HAP-1 (cell line): ENCODE data around the gene UMPS.
A peak's percentile ranks its signal among the peaks of the same experiment; 100 is the strongest.
"Not testable (repeated sequence)": the region's sequence is repeated elsewhere in the genome, so short reads cannot be mapped to it uniquely, and the experiment has no call there.

Source experiments
- DNase-seq, 2 experiments: peaks; one replicate each; pipeline ENCODE4 v3.0.0-alpha.2; 2016 to 2020; ENCODE audit warnings: low spot score in 2 of 2
- H3K27me3 ChIP-seq: fragments of 250-450 bp; sonication (Bioruptor Pico); 2 replicates; pipeline ENCODE4 v1.5.1; 2020; ENCODE audit warnings: low read depth, mild to moderate bottlenecking, moderate library complexity
- H3K36me3 ChIP-seq: fragments of 250-450 bp; sonication (Bioruptor Pico); replicated peaks from 2 replicates; pipeline ENCODE4 v1.5.1; 2020; ENCODE audit warnings: mild to moderate bottlenecking
- H3K4me1 ChIP-seq: fragments of 250-450 bp; sonication (Bioruptor Pico); 2 replicates; pipeline ENCODE4 v1.5.1; 2020; ENCODE audit warnings: mild to moderate bottlenecking
- H3K4me3 ChIP-seq: fragments of 250-450 bp; sonication (Bioruptor Pico); 2 replicates; pipeline ENCODE4 v1.5.1; 2020; ENCODE audit warnings: mild to moderate bottlenecking, moderate library complexity
- H3K9me3 ChIP-seq: fragments of 250-450 bp; sonication (Bioruptor Pico); 2 replicates; pipeline ENCODE4 v1.5.1; 2020; ENCODE audit warnings: mild to moderate bottlenecking, moderate library complexity
- in situ Hi-C: fragments of 300-500 bp; cut with MboI; formaldehyde crosslinking; loops from 3 replicates; pipeline ENCODE4 v1.14.3; 2020; ENCODE audit warnings: low sequenced_read_pairs, inconsistent platforms, mixed read lengths

The UMPS gene

GRCh38 chr3:124741027-124741426 lies 10.8 kb downstream of the UMPS start:
- Histone ChIP-seq H3K4me3 (no peak overlapping the region), H3K4me1 (no peaks in the 10 kb centered on the region), H3K36me3 (peaks cover 87% of the 10 kb centered on the region), H3K9me3 (no peaks in the 10 kb centered on the region), H3K27me3 (no peaks in the 10 kb centered on the region)
- in situ Hi-C loops = no loop called here
- DNase-seq = no peak

GRCh38 chr3:124745756-124746155 lies 15.5 kb downstream of the UMPS start:
- Histone ChIP-seq H3K4me1 (peaks cover 5% of the 10 kb centered on the region), H3K4me3 (no peak overlapping the region), H3K9me3 (no peaks in the 10 kb centered on the region), H3K36me3 (peaks cover 55% of the 10 kb centered on the region), H3K27me3 (no peaks in the 10 kb centered on the region)
- no peak for DNase-seq
- in situ Hi-C loops = no loop called here

- Histone ChIP-seq H3K4me3 (no peak overlapping the region), H3K4me1 (peaks cover 14% of the 10 kb centered on the region), H3K9me3 (no peaks in the 10 kb centered on the region), H3K36me3 (peaks cover 39% of the 10 kb centered on the region), H3K27me3 (no peaks in the 10 kb centered on the region)
- DNase-seq = no peak
- in situ Hi-C loops = no loop called here
Measured at GRCh38 chr3:124747111-124747981, 17.1 kb downstream of the UMPS start.

- Histone ChIP-seq H3K27me3 (no peaks in the 10 kb centered on the region), H3K36me3 (peaks cover 33% of the 10 kb centered on the region), H3K4me1 (peaks cover 16% of the 10 kb centered on the region), H3K4me3 (no peak overlapping the region), H3K9me3 (no peaks in the 10 kb centered on the region)
- no peak for DNase-seq
- in situ Hi-C loops = no loop called here
Measured at GRCh38 chr3:124748560-124749198, 18.4 kb downstream of the UMPS start.

- peaks cover 21% of the 10 kb centered on the region for H3K36me3 ChIP-seq
- in situ Hi-C loops, H3K4me3 ChIP-seq, DNase-seq, H3K27me3 ChIP-seq, H3K9me3 ChIP-seq: not testable (repeated sequence)
- peaks cover 16% of the 10 kb centered on the region for H3K4me1 ChIP-seq
Measured at GRCh38 chr3:124749877-124750276, 19.6 kb downstream of the UMPS start.

GRCh38 chr3:124751501-124751900 lies 21.2 kb downstream of the UMPS start:
- H3K4me1 ChIP-seq = peaks cover 16% of the 10 kb centered on the region
- peaks cover 7% of the 10 kb centered on the region for H3K36me3 ChIP-seq
- no peaks in the 10 kb centered on the region for H3K9me3 ChIP-seq
- H3K27me3 ChIP-seq = no peaks in the 10 kb centered on the region
- peak; percentile 41 to 91 for DNase-seq
- in situ Hi-C loops = no loop called here
- no peak overlapping the region for H3K4me3 ChIP-seq

GRCh38 chr3:124752051-124752450 lies 21.8 kb downstream of the UMPS start:
- H3K36me3 ChIP-seq = peaks cover 3% of the 10 kb centered on the region
- H3K4me1 ChIP-seq = peaks cover 16% of the 10 kb centered on the region
- DNase-seq = no peak
- in situ Hi-C loops = no loop called here
- H3K9me3 ChIP-seq = no peaks in the 10 kb centered on the region
- H3K4me3 ChIP-seq = no peak overlapping the region
- no peaks in the 10 kb centered on the region for H3K27me3 ChIP-seq

- H3K9me3 ChIP-seq, H3K36me3 ChIP-seq, in situ Hi-C loops, H3K4me3 ChIP-seq, H3K4me1 ChIP-seq, H3K27me3 ChIP-seq: not testable (repeated sequence)
- DNase-seq = peak in 1 of 2 experiments; percentile 42
Measured at GRCh38 chr3:124757926-124758325, 27.7 kb downstream of the UMPS start.

- H3K36me3 ChIP-seq = no peaks in the 10 kb centered on the region
- in situ Hi-C loops = no loop called here
Measured at GRCh38 chr3:124758851-124759635, 28.8 kb downstream of the UMPS start.

GRCh38 chr3:124759666-124760401 lies 29.6 kb downstream of the UMPS start:
- no peaks in the 10 kb centered on the region for H3K27me3 ChIP-seq
- no peak overlapping the region for H3K4me3 ChIP-seq
- in situ Hi-C loops = loop anchor here (5.0 to 10.0 kb wide), 2 partner anchors 142 to 825 kb away; no protein-coding TSS in a partner anchor
- H3K9me3 ChIP-seq = no peaks in the 10 kb centered on the region
- peaks cover 7% of the 10 kb centered on the region for H3K4me1 ChIP-seq
- no peaks in the 10 kb centered on the region for H3K36me3 ChIP-seq
- no peak for DNase-seq

More at GRCh38 chr3:124758851-124759635, 28.8 kb downstream of the UMPS start:
- Histone ChIP-seq H3K4me1 (peaks cover 7% of the 10 kb centered on the region), H3K9me3 (no peaks in the 10 kb centered on the region), H3K27me3 (no peaks in the 10 kb centered on the region), H3K4me3 (no peak overlapping the region)
- DNase-seq = no peak

- peaks cover 7% of the 10 kb centered on the region for H3K4me1 ChIP-seq
- no peak overlapping the region for H3K4me3 ChIP-seq
- no peak for DNase-seq
- in situ Hi-C loops = loop anchor here (5.0 to 10.0 kb wide), 2 partner anchors 142 to 824 kb away; no protein-coding TSS in a partner anchor
- no peaks in the 10 kb centered on the region for H3K9me3 ChIP-seq
- no peaks in the 10 kb centered on the region for H3K36me3 ChIP-seq
- H3K27me3 ChIP-seq = no peaks in the 10 kb centered on the region
Measured at GRCh38 chr3:124760601-124761000, 30.3 kb downstream of the UMPS start.

GRCh38 chr3:124761250-124761796 lies 31.1 kb downstream of the UMPS start:
- Histone ChIP-seq H3K36me3 (no peaks in the 10 kb centered on the region), H3K4me1 (peaks cover 7% of the 10 kb centered on the region), H3K4me3 (no peak overlapping the region), H3K9me3 (no peaks in the 10 kb centered on the region), H3K27me3 (no peaks in the 10 kb centered on the region)
- in situ Hi-C loops = loop anchor here (5.0 to 10.0 kb wide), 2 partner anchors 141 to 823 kb away; no protein-coding TSS in a partner anchor
- DNase-seq = peak; percentile 65 to 89
